Mucosa of rectum (tissue), 2 donors: Measurements from ENCODE around the gene CHST13.

Source experiments
- H3K27ac ChIP-seq, 2 donors: one replicate each; pipeline ENCODE4 v1.7.0; 2013; ENCODE audit warnings: inconsistent platforms in 2 of 2, low read depth in 2 of 2, low read length in 2 of 2
- H3K27me3 ChIP-seq, 2 donors: one replicate each; pipeline ENCODE4 v1.7.0; 2013; ENCODE audit warnings: low read length in 2 of 2; ENCODE audit not compliant: control insufficient read depth in 2 of 2, insufficient read depth in 2 of 2
- H3K36me3 ChIP-seq, 2 donors: one replicate each; pipeline ENCODE4 v1.7.0; 2013; ENCODE audit warnings: low read length in 2 of 2; ENCODE audit not compliant: control insufficient read depth in 2 of 2, insufficient read depth in 2 of 2
- H3K4me1 ChIP-seq, 2 donors: one replicate each; pipeline ENCODE4 v1.7.0; 2013; ENCODE audit warnings: low read length in 2 of 2, mild to moderate bottlenecking in 1 of 2; ENCODE audit not compliant: control insufficient read depth in 2 of 2, insufficient read depth in 2 of 2
- H3K4me3 ChIP-seq, 2 donors: one replicate each; pipeline ENCODE4 v1.7.0; 2013; ENCODE audit warnings: low read length in 2 of 2
- H3K9ac ChIP-seq, 2 donors: one replicate each; pipeline ENCODE4 v1.7.0; 2013; ENCODE audit warnings: low read length in 2 of 2, low read depth in 1 of 2, mild to moderate bottlenecking in 1 of 2
- H3K9me3 ChIP-seq, 2 donors: one replicate each; pipeline ENCODE4 v1.7.0; 2013; ENCODE audit warnings: low read length in 2 of 2; ENCODE audit not compliant: control insufficient read depth in 2 of 2
- donor health status: healthy.
- donor health status: Normal muscosa, but diverticular disease.

Gene CHST13

DNA sequence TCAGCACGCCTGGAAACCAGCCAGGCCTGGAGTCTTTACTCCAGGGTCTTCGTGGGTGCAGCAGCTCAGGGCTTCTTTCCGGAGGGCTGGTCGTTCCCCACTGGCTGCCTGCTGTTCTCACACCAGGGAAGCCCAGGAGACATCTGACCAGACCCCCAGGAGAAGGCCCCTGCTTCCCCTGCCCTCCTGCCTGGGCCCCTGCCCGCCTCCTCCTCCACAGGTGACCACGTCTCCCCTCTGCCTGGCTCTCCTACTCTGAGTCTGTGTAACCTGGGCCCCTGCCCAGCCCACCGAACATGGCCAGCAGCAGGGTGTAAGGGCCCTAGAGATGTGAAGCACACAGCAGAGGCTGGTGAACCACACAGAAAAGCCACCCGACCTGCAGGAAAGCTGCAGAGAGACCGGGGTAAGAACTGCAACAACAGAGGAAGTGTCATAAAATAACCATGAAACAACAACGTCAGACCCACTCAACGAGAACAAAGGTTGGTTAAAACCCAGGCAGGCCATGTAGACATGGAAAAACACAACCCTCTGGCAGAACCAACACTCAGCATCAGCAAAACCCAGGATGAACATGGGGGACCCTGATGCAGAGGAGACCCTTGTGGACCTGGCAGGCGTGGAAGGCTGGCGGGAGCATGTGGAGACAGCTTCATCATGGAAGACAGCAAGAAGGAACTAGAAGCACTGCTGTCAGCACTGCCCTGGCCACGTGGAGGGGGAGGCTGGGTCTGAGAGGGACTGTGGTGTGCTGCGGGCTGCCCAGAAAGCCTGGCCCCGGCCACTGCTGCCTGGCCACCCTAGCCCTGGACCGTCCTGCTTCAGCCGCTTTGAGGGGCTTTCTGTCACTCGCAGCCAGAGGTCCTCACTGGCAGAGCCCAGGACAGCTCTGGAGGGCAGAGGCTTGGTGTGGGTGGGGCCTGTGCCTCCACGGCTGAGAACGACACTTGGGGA, 26.8 kb upstream of the CHST13 start:
- Histone ChIP-seq H3K27ac (no peak overlapping the region), H3K27me3 (no peaks in the 10 kb centered on the region), H3K4me1 (no peaks in the 10 kb centered on the region), H3K9ac (no peak overlapping the region), H3K36me3 (no peaks in the 10 kb centered on the region), H3K9me3 (no peaks in the 10 kb centered on the region), H3K4me3 (no peak overlapping the region)

DNA sequence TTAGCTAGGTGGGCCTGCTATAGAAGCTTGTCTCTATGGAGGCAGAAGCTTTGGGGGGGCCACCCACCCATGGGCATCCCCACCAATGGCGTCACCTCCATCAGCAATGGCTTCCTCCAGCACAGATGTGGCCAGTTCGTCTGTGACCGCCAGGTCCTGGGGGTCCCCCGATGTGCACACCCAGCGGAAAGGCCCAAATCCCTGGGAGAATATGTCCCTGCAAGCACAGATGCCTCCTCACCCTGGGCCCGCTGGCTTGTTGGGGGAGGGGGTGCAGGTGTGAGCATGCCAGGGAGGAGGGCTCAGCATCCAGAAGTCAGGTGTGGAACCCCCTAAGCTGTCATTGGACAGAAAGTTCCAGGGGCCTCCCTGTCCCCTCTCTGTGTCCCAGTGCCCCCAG, 26.0 kb upstream of the CHST13 start:
- Histone ChIP-seq H3K36me3 (no peaks in the 10 kb centered on the region), H3K9ac (no peak overlapping the region), H3K4me3 (no peak overlapping the region), H3K27me3 (no peaks in the 10 kb centered on the region), H3K9me3 (no peaks in the 10 kb centered on the region), H3K27ac (no peak overlapping the region), H3K4me1 (no peaks in the 10 kb centered on the region)

DNA sequence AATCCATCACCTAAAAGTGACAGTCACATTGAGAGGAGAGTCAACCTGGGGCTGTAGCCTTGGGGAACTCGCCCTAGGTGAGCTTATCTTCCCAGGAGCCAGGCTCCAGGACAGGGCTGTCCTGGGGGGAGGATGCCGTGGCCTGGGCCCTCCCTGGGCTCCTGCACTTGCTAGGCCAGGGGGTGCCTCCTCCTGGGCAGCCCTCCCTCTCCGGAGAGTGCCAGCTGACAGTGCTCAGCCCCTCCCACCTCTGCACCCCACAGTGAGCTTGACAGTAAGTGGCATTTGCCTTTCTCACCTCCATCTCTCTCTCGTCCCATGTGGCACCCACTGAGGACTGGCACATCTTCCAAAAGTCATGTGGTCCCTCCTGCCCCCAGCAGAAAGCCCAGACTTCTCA, 25.5 kb upstream of the CHST13 start:
- Histone ChIP-seq H3K36me3 (no peaks in the 10 kb centered on the region), H3K27me3 (no peaks in the 10 kb centered on the region), H3K9me3 (no peaks in the 10 kb centered on the region), H3K27ac (no peak overlapping the region), H3K9ac (no peak overlapping the region), H3K4me3 (no peak overlapping the region), H3K4me1 (no peaks in the 10 kb centered on the region)

DNA sequence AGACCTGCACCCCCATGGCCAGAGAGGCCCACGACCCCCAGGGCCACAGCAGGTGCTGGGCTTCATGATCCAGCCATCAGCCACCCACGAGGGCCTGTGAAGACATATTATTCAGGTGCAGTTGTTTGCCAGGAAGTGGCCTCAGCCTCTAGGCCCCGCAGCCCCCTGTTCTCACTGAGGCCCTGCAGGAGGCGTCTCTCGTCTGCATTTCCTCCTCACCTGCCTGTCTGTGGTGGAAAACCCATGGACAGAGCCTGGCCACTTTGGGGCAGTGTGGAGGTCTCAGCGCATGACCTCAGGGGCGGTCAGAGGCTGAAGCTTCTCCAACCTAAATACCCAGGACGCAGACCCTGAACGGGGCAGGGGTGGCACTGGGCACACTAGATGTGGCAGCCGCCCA, 25.0 kb upstream of the CHST13 start:
- Histone ChIP-seq H3K9me3 (no peaks in the 10 kb centered on the region), H3K27me3 (no peaks in the 10 kb centered on the region), H3K4me1 (no peaks in the 10 kb centered on the region), H3K36me3 (no peaks in the 10 kb centered on the region), H3K9ac (no peak overlapping the region), H3K27ac (no peak overlapping the region), H3K4me3 (no peak overlapping the region)

DNA sequence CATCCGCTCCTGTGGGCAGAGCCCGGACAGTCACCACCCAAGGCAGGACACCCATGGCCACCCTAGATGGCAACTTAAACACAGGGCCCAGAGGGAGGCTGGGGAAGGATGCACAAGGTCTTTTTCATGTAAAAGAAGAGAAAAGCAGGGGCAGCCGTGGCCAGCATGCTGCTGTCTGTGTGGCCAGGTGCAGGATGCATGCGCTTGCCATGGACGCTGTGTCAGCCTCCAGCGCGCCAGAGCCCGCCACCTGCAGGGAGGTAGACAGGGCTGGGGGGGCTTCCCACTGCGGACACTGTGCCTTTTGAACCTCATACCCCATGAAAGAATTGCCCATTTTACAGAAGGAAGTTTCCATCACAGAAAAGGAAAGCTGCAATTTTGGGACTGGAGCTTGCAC, 24.6 kb upstream of the CHST13 start:
- Histone ChIP-seq H3K4me1 (no peaks in the 10 kb centered on the region), H3K27me3 (no peaks in the 10 kb centered on the region), H3K9me3 (no peaks in the 10 kb centered on the region), H3K9ac (no peak overlapping the region), H3K36me3 (no peaks in the 10 kb centered on the region), H3K4me3 (no peak overlapping the region), H3K27ac (no peak overlapping the region)

DNA sequence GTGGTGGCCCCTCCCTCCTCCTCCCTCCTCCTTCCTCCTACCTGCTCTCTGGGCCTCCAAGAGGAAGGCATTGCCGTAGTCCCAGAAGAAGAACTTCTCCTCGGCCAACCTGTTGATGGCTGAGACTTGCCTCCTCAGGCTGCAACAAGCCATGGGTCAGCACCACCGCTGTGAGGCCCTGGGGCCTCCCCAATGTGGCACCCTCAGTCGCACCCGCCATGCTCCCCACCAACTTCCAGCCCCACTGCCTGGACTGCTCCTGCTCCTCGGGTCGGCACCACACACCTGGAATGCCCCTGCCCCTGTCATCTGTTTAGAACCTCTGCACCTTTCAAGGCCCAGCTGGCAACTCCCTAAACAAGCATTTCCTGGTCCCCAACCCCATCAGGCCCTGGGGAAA, 23.9 kb upstream of the CHST13 start:
- Histone ChIP-seq H3K9me3 (no peaks in the 10 kb centered on the region), H3K9ac (no peak overlapping the region), H3K27ac (no peak overlapping the region), H3K27me3 (no peaks in the 10 kb centered on the region), H3K4me1 (no peaks in the 10 kb centered on the region), H3K36me3 (no peaks in the 10 kb centered on the region), H3K4me3 (no peak overlapping the region)

DNA sequence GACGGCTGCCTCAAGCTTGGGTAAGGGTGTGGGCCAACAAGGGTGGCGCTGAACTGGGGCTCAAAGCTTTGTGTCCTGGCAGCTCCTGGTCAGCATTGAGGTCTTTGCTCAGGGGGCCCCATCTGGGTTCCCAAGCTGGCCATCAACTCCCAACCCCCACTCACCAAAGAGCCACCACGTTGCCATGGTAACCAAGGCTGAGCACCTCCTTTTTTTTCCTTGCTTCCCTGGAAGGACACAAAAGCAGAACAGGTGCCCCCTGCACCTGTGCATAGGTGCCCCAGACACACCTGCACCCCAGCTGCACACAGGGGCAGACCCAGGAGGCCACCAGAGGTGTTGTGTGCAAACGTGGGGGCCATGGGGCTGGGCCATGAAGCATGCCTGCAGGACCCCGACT, 22.9 kb upstream of the CHST13 start:
- Histone ChIP-seq H3K9ac (no peak overlapping the region), H3K27me3 (no peaks in the 10 kb centered on the region), H3K9me3 (no peaks in the 10 kb centered on the region), H3K4me1 (no peaks in the 10 kb centered on the region), H3K4me3 (no peak overlapping the region), H3K27ac (no peak overlapping the region), H3K36me3 (no peaks in the 10 kb centered on the region)

DNA sequence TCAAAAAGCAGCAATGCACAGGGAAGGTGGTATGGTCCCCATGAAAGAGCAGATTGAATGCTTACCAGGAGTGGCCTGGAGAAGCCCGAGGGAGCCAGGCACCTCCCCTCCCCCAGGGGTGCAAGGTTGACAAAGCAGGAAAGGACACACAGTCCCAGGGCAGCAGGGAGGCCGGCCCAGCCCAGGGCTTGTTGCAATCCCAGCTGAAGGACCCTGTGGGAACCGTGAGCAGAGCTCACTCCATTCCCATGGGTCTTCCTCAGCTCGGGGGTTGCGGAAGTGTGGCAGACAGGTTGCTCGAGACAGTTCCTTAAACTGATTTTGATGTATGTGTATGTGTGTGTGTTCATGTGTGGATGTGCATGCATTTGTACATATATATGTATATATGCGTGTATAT, 22.2 kb upstream of the CHST13 start:
- H3K9ac ChIP-seq = no peak overlapping the region
- H3K9me3 ChIP-seq = no peaks in the 10 kb centered on the region
- H3K27me3 ChIP-seq = no peaks in the 10 kb centered on the region
- H3K4me1 ChIP-seq = no peaks in the 10 kb centered on the region
- no peak overlapping the region for H3K4me3 ChIP-seq
- H3K27ac ChIP-seq = no peak overlapping the region
- no peaks in the 10 kb centered on the region for H3K36me3 ChIP-seq

DNA sequence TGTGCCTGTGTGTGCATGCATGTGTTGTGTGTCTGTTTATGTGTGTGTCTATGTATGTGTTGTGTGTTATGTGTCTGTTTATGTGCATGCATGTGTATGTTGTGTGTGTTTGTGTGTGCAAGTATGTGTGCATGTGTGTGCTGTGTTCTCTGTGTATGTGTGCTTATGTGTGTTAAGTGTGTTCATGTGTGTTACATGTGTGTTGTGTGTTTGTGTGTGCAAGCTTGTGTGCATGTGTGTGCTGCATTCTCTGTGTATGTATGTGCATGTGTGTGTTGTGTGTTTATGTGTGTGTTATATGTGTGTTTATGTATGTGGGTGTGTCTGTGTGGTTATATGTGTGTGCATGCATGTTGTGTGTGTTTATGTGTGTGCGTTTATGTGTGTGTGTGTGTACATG, 21.3 kb upstream of the CHST13 start:
- no peaks in the 10 kb centered on the region for H3K9me3 ChIP-seq
- no peak overlapping the region for H3K9ac ChIP-seq
- H3K27ac ChIP-seq = no peak overlapping the region
- H3K4me3 ChIP-seq = no peak overlapping the region
- H3K4me1 ChIP-seq = no peaks in the 10 kb centered on the region
- no peaks in the 10 kb centered on the region for H3K36me3 ChIP-seq
- H3K27me3 ChIP-seq = no peaks in the 10 kb centered on the region

DNA sequence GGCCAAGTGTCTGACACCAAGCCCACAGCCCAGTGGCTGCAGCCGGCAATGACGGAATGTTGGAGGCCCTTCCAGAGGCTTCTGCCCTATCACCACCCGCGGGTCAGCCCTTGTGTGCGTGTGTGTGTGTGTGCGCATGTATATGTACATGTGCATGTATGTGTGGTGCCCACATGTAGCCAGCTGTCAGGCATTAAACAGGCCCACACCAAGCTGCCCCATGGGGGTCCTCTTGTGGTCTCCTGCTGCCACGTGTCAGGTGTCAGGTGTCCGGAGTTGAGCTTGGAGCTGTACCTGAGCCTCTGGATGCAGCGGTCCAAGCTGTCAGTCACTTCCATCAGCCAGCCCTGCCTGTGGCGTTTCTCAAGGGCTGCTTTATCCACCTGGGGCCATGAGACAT, 20.3 kb upstream of the CHST13 start:
- Histone ChIP-seq H3K27me3 (no peaks in the 10 kb centered on the region), H3K9me3 (no peaks in the 10 kb centered on the region), H3K9ac (no peak overlapping the region), H3K4me3 (no peak overlapping the region), H3K27ac (no peak overlapping the region), H3K36me3 (no peaks in the 10 kb centered on the region), H3K4me1 (no peaks in the 10 kb centered on the region)
